Activated CD4-positive, alpha-beta T cell treated with anti-CD3 and anti-CD28 coated beads for 36 hours (primary cell): ENCODE measurements around the gene SLC47A1. TPM values are rescaled to one million over a fixed set of nuclear protein-coding genes. Genes with fewer than 3 reads are reported as not detected.

Experiments
- ATAC-seq: fragments of 200-7000 bp; cut with Tn5 transposase; one replicate; pipeline ENCODE4 v1.10.0; 2021; ENCODE audit warnings: mild to moderate bottlenecking, moderate library complexity
- CTCF ChIA-PET: fragments of 350-600 bp; sonication (Branson Sonifier 250); formaldehyde crosslinking; loops from one replicate; lab custom pipeline; 2021; ENCODE audit warnings: antibody characterized with exemption; lab: Charles Lee
- POLR2A ChIA-PET: fragments of 350-600 bp; sonication (Branson Sonifier 250); formaldehyde crosslinking; loops from one replicate; lab custom pipeline; 2021; ENCODE audit warnings: antibody characterized with exemption, inconsistent platforms; lab: Charles Lee
- DNase-seq: peaks from one replicate; pipeline ENCODE4 v3.0.0-alpha.2; 2020
- H3K27ac Mint-ChIP-seq: one replicate; pipeline ENCODE4 v1.8.0; 2021; ENCODE audit warnings: mixed read lengths
- H3K27me3 Mint-ChIP-seq: one replicate; pipeline ENCODE4 v1.8.0; 2021; ENCODE audit warnings: mixed read lengths
- H3K36me3 Mint-ChIP-seq: one replicate; pipeline ENCODE4 v1.8.0; 2021; ENCODE audit warnings: low read depth, mixed read lengths
- H3K4me1 Mint-ChIP-seq: one replicate; pipeline ENCODE4 v1.8.0; 2021; ENCODE audit warnings: mixed read lengths
- H3K4me3 Mint-ChIP-seq: one replicate; pipeline ENCODE4 v1.8.0; 2021; ENCODE audit warnings: mild to moderate bottlenecking, moderate library complexity, mixed read lengths
- H3K9me3 Mint-ChIP-seq: one replicate; pipeline ENCODE4 v1.8.0; 2021; ENCODE audit warnings: low read depth, mixed read lengths
- intact Hi-C, 2 experiments: fragments of 100-400 bp; cut with DNase I in 1 of 2; cut with micrococcal nuclease in 1 of 2; formaldehyde crosslinking; loops; one replicate each; pipeline versions ENCODE4 v1.14.2 to v1.15.1; 2022 to 2024; cut with DNase I, micrococcal nuclease
- total RNA-seq, 2 experiments: library from RNA; stranded (reverse); gene quantifications; one replicate each; pipeline ENCODE4 v1.2.3, GENCODE V29; 2021

Gene SLC47A1
- total RNA-seq, 2 experiments from 2014 or later = 0.25 TPM; not detected in 1

DNA sequence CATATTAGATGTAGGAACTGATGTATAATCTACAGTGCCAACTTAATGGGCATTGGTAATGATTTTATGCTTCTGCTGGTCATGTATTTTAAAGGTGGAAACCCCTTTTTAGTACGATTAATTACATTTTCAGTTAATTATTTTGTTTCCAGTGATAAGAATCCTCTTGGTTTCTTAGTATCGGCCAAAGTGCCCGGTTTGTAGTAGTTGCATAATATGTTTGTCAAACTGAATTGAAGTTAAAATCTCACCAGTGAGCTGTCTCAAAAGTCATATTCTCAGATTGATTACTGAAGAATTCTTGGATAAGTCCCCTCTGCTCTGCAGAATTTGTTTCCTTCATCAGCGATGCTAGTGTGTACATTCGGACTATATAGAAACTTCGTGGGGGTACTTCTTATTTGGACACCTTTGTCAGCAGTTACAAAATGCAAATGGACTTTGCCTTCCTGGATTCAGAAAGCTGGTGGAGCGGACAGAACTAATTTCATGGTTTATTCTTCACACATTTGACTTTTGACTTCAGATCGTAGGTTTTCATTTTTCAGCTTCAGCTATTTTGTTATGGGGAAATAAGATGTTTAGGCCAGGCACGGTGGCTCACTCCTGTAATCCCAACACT, 28.2 kb downstream of the SLC47A1 start:
- POLR2A ChIA-PET = no interaction called here
- no peaks in the 10 kb centered on the region for H3K4me1 Mint-ChIP-seq
- CTCF ChIA-PET = interaction anchor here (1.4 kb wide), 1 partner anchor 9 kb away, joined by 3 read pairs; no protein-coding TSS in a partner anchor
- H3K27me3 Mint-ChIP-seq = peaks cover 9% of the 10 kb centered on the region
- ATAC-seq (no peak), DNase-seq (no peak)
- intact Hi-C loops = no loop called here
- no peak overlapping the region for H3K27ac Mint-ChIP-seq
- no peaks in the 10 kb centered on the region for H3K36me3 Mint-ChIP-seq
- no peaks in the 10 kb centered on the region for H3K9me3 Mint-ChIP-seq
- H3K4me3 Mint-ChIP-seq = no peak overlapping the region

GRCh38 chr17:19565817-19566575, 32.3 kb downstream of the SLC47A1 start:
- ChIA-PET POLR2A (interaction anchor here (0.5 kb wide), 1 partner anchor 1691 kb away, joined by 5 read pairs; no protein-coding TSS in a partner anchor), CTCF (interaction anchor here (0.6 kb wide), 1 partner anchor 45 kb away, joined by 3 read pairs; no protein-coding TSS in a partner anchor)
- no peak for ATAC-seq
- intact Hi-C loops = no loop called here
- no peaks in the 10 kb centered on the region for H3K36me3 Mint-ChIP-seq
- H3K9me3 Mint-ChIP-seq = no peaks in the 10 kb centered on the region
- DNase-seq = no peak
- no peak overlapping the region for H3K4me3 Mint-ChIP-seq
- H3K27ac Mint-ChIP-seq = no peak overlapping the region
- H3K27me3 Mint-ChIP-seq = peaks cover 7% of the 10 kb centered on the region
- H3K4me1 Mint-ChIP-seq = no peaks in the 10 kb centered on the region

DNA sequence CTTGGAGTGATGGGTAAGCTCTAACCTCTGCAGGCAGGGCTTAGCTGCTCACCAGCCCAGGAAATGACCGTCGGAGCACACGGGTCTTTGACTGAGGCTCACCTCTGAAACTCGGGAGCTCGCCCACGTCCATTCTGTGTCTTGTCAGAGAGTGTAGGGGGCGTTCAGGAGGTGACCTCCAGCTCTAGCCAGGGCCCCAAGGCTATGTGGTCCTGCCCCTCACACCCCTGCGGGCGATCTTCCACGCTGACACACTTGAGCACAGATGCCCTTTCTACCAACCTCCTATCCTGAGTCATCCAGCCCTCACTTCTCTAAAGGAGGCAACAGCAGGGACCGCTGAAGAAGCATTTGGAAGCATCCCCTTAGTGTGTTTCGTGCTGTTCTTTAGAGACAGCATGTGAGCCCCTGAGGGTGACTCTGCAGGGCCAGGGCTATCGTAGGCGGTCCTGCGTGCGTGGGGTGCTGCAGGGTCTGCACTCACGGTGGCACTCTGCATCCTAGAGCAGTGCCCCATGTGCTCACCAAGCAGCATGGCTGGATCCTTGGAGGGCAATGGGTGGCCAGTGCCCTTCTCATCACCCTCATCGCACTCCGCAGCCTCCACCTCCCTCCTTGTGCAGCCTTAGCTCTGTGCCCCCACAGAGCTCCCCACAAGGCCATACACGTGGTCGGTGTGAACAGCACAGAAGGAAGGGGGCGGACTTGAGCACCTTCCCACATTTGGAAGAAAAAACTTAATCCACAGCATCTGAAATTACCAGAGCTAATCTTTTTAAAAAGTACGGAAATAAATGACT, 33.8 kb downstream of the SLC47A1 start:
- no peak for ATAC-seq
- no peaks in the 10 kb centered on the region for H3K36me3 Mint-ChIP-seq
- no peaks in the 10 kb centered on the region for H3K9me3 Mint-ChIP-seq
- POLR2A ChIA-PET = no interaction called here
- H3K4me3 Mint-ChIP-seq = no peak overlapping the region
- peaks cover 4% of the 10 kb centered on the region for H3K27me3 Mint-ChIP-seq
- intact Hi-C loops = no loop called here
- DNase-seq = no peak
- CTCF ChIA-PET = interaction anchor here (1.0 kb wide), 1 partner anchor 196 kb away, joined by 4 read pairs; no protein-coding TSS in a partner anchor
- H3K4me1 Mint-ChIP-seq = no peaks in the 10 kb centered on the region
- H3K27ac Mint-ChIP-seq = no peak overlapping the region

DNA sequence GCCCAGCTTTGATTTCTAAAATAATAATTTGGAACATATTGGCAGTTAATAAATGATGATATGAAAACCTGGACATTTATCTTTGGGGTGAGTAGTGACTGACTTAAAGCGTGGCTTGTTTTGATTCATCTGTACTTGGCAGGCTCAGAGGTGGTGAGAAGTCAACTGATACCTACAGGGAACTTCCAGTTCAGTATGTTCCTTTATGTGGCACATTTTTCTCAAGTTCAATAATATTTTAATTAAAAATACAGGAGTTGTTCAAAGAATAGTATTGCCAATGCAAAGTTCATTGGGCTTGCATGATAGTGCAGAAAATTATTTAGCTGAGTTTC, 34.3 kb downstream of the SLC47A1 start:
- no peaks in the 10 kb centered on the region for H3K9me3 Mint-ChIP-seq
- no peak for DNase-seq
- no peaks in the 10 kb centered on the region for H3K36me3 Mint-ChIP-seq
- ChIA-PET POLR2A (no interaction called here), CTCF (interaction anchor here (1.0 kb wide), 1 partner anchor 195 kb away, joined by 4 read pairs; no protein-coding TSS in a partner anchor)
- no peaks in the 10 kb centered on the region for H3K4me1 Mint-ChIP-seq
- intact Hi-C loops = no loop called here
- no peak for ATAC-seq
- no peak overlapping the region for H3K27ac Mint-ChIP-seq
- no peak overlapping the region for H3K4me3 Mint-ChIP-seq
- peaks cover 2% of the 10 kb centered on the region for H3K27me3 Mint-ChIP-seq

- Mint-ChIP-seq H3K4me1 (no peaks in the 10 kb centered on the region), H3K27ac (no peak overlapping the region), H3K36me3 (no peaks in the 10 kb centered on the region), H3K9me3 (no peaks in the 10 kb centered on the region), H3K27me3 (peaks cover 2% of the 10 kb centered on the region), H3K4me3 (no peak overlapping the region)
- ATAC-seq = no peak
- POLR2A ChIA-PET = no interaction called here
- no peak for DNase-seq
- CTCF ChIA-PET = interaction anchor here (0.6 to 1.4 kb wide), 3 partner anchors 8 to 196 kb away, joined by 3 read pairs; no protein-coding TSS in a partner anchor
- intact Hi-C loops = no loop called here
These were observed 36.3 kb downstream of the SLC47A1 start for GRCh38 chr17:19569785-19570543.

DNA sequence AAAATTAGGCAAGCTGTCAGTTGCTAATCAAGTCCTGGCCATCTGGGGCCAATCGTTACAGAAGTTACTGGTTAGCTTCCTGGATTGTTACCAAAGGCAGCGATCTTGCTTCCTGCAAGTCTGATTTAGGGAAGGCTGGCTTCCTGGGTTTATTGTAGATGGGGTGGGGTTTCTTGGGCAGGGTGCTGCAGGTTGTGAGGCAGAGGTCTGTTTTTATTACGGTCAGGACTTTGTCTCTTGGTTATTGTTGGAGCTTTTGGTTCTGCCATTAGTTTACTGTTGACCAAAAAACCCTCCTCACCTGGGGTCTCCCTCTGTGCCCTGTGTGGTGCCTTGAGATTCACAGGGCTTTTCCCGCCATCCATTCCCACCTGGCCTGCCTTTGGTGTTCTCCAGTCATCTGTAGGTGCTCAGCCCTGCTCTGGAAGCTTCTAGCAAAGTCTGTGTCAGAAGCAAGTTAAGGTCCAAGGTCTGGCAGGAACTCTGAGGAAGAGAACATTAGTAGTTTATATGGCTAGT, 36.9 kb downstream of the SLC47A1 start:
- H3K4me3 Mint-ChIP-seq = no peak overlapping the region
- ChIA-PET CTCF (interaction anchor here (0.6 to 1.4 kb wide), 3 partner anchors 9 to 195 kb away, joined by 3 read pairs; no protein-coding TSS in a partner anchor), POLR2A (no interaction called here)
- no peak overlapping the region for H3K27ac Mint-ChIP-seq
- H3K36me3 Mint-ChIP-seq = no peaks in the 10 kb centered on the region
- no peaks in the 10 kb centered on the region for H3K9me3 Mint-ChIP-seq
- peaks cover 2% of the 10 kb centered on the region for H3K27me3 Mint-ChIP-seq
- DNase-seq = no peak
- intact Hi-C loops = no loop called here
- no peak for ATAC-seq
- H3K4me1 Mint-ChIP-seq = no peaks in the 10 kb centered on the region

GRCh38 chr17:19573075-19573474, 39.4 kb downstream of the SLC47A1 start:
- H3K27ac Mint-ChIP-seq = no peak overlapping the region
- ATAC-seq (no peak), DNase-seq (no peak)
- CTCF ChIA-PET = interaction anchor here (0.6 kb wide), 1 partner anchor 23 kb away, joined by 4 read pairs; no protein-coding TSS in a partner anchor
- H3K4me1 Mint-ChIP-seq = no peaks in the 10 kb centered on the region
- intact Hi-C loops = no loop called here
- POLR2A ChIA-PET = no interaction called here
- no peaks in the 10 kb centered on the region for H3K36me3 Mint-ChIP-seq
- H3K27me3 Mint-ChIP-seq = peaks cover 2% of the 10 kb centered on the region
- H3K4me3 Mint-ChIP-seq = no peak overlapping the region
- H3K9me3 Mint-ChIP-seq = no peaks in the 10 kb centered on the region

GRCh38 chr17:19574956-19575355, 41.3 kb downstream of the SLC47A1 start:
- peaks cover 5% of the 10 kb centered on the region for H3K27me3 Mint-ChIP-seq
- intact Hi-C loops = no loop called here
- POLR2A ChIA-PET = no interaction called here
- no peak for ATAC-seq
- no peak overlapping the region for H3K4me3 Mint-ChIP-seq
- no peak overlapping the region for H3K27ac Mint-ChIP-seq
- CTCF ChIA-PET = no interaction called here
- H3K4me1 Mint-ChIP-seq = no peaks in the 10 kb centered on the region
- H3K9me3 Mint-ChIP-seq = no peaks in the 10 kb centered on the region
- H3K36me3 Mint-ChIP-seq = no peaks in the 10 kb centered on the region
- no peak for DNase-seq

DNA sequence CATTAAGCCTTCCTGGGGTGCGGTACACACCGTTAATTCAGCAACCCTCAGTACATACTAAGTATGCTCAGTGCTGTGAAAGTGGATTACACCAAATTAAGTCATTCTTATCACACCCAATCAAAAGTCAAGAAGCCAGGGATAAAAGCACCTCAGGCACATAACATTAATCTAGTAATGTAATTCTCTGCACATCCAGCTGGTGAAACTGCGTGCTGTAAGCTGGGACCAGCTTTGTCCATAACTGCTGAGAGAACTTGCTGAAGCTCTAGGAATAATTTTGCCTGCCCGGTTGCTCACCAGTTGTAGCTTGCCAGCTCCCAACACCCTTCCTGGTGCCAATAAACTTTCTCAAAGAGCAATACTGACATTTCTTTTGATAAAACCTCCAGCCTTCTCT, 44.9 kb downstream of the SLC47A1 start:
- Mint-ChIP-seq H3K4me3 (no peak overlapping the region), H3K27me3 (peaks cover 18% of the 10 kb centered on the region), H3K27ac (no peak overlapping the region), H3K4me1 (peaks cover 2% of the 10 kb centered on the region), H3K9me3 (no peaks in the 10 kb centered on the region), H3K36me3 (no peaks in the 10 kb centered on the region)
- DNase-seq (no peak), ATAC-seq (no peak)
- intact Hi-C loops = no loop called here
- POLR2A ChIA-PET = no interaction called here
- CTCF ChIA-PET = interaction anchor here (0.7 to 1.8 kb wide), 4 partner anchors 45 to 188 kb away, joined by 3 to 4 read pairs (median 4); no protein-coding TSS in a partner anchor

GRCh38 chr17:19579192-19579761, 45.6 kb downstream of the SLC47A1 start:
- POLR2A ChIA-PET = no interaction called here
- CTCF ChIA-PET = interaction anchor here (1.0 to 1.8 kb wide), 3 partner anchors 30 to 183 kb away, joined by 3 to 4 read pairs (median 3); no protein-coding TSS in a partner anchor
- peaks cover 18% of the 10 kb centered on the region for H3K27me3 Mint-ChIP-seq
- H3K36me3 Mint-ChIP-seq = no peaks in the 10 kb centered on the region
- ATAC-seq (no peak), DNase-seq (no peak)
- intact Hi-C loops = no loop called here
- no peak overlapping the region for H3K4me3 Mint-ChIP-seq
- no peaks in the 10 kb centered on the region for H3K9me3 Mint-ChIP-seq
- H3K27ac Mint-ChIP-seq = no peak overlapping the region
- peaks cover 2% of the 10 kb centered on the region for H3K4me1 Mint-ChIP-seq
